T-cell (primary cell): ENCODE measurements around the gene CLSTN2. TPM values are rescaled to one million over a fixed set of nuclear protein-coding genes. Genes with fewer than 3 reads are reported as not detected.

Source experiments
- ATAC-seq, 4 experiments: fragments of 200-7000 bp in 3 of 4; fragments of 150-1000 bp in 1 of 4; cut with Tn5 transposase; replicated peaks in 1 of 4; 1 replicate in 3 of 4; 2 replicates in 1 of 4; pipeline ENCODE4 v1.10.0; 2021; ENCODE audit warnings: moderate library complexity in 3 of 4, mild to moderate bottlenecking in 2 of 4, moderate number of reproducible peaks in 1 of 4
- CTCF ChIA-PET, 2 donors: fragments of 300-600 bp; sonication (Branson Sonifier 250); formaldehyde crosslinking; loops; one replicate each; lab custom pipeline; 2022; ENCODE audit warnings: antibody characterized with exemption in 2 of 2; lab: Charles Lee
- POLR2A ChIA-PET, 2 donors: fragments of 300-600 bp; sonication (Branson Sonifier 250); formaldehyde crosslinking; loops; one replicate each; lab custom pipeline; 2022; ENCODE audit warnings: antibody characterized with exemption in 2 of 2; lab: Charles Lee
- DNase-seq, 35 experiments: peaks; one replicate each; pipeline versions ENCODE4 v3.0.0 to v3.0.0-alpha.2; 2013 to 2023
- H3K27ac ChIP-seq: one replicate; pipeline ENCODE4 v1.5.1; 2013; ENCODE audit warnings: low read length
- H3K27me3 ChIP-seq, 2 experiments: replicated peaks in 1 of 2; 1 replicate in 1 of 2; 2 replicates in 1 of 2; pipeline versions ENCODE4 v1.6.1 to v1.7.0; 2013; ENCODE audit warnings: low read length in 1 of 2, mixed read lengths in 1 of 2; ENCODE audit not compliant: control insufficient read depth in 2 of 2, insufficient read depth in 2 of 2; ENCODE audit errors: extremely low read depth in 1 of 2
- H3K36me3 ChIP-seq, 2 donors: 1 replicate in 1 of 2; 2 replicates in 1 of 2; pipeline versions ENCODE4 v1.6.1 to v1.7.0; 2013; ENCODE audit warnings: low read length in 1 of 2; ENCODE audit not compliant: control insufficient read depth in 2 of 2, insufficient read depth in 1 of 2; ENCODE audit errors: extremely low read depth in 1 of 2
- H3K4me1 ChIP-seq, 2 experiments: 1 replicate in 1 of 2; 2 replicates in 1 of 2; pipeline versions ENCODE4 v1.6.1 to v1.7.0; 2013; ENCODE audit warnings: low read length in 2 of 2, mixed read lengths in 1 of 2; ENCODE audit not compliant: insufficient read depth in 2 of 2, control insufficient read depth in 1 of 2; ENCODE audit errors: extremely low read depth in 1 of 2
- H3K4me3 ChIP-seq, 2 donors: 1 replicate in 1 of 2; 2 replicates in 1 of 2; pipeline versions ENCODE4 v1.5.1 to v1.7.0; 2013; ENCODE audit warnings: mild to moderate bottlenecking in 2 of 2, low read length in 1 of 2, moderate library complexity in 1 of 2; ENCODE audit not compliant: control insufficient read depth in 1 of 2; ENCODE audit errors: extremely low read depth in 1 of 2
- H3K9me3 ChIP-seq: 2 replicates; pipeline ENCODE4 v1.7.0; 2013
- H3K27ac Mint-ChIP-seq, 2 donors: one replicate each; pipeline ENCODE4 v1.8.0; 2020 to 2021; ENCODE audit warnings: mild to moderate bottlenecking in 2 of 2, mixed read lengths in 2 of 2
- H3K27me3 Mint-ChIP-seq, 2 donors: one replicate each; pipeline ENCODE4 v1.8.0; 2021 to 2022; ENCODE audit warnings: mixed read lengths in 2 of 2
- H3K36me3 Mint-ChIP-seq: one replicate; pipeline ENCODE4 v1.8.0; 2021; ENCODE audit warnings: mixed read lengths
- H3K4me1 Mint-ChIP-seq, 3 donors: one replicate each; pipeline ENCODE4 v1.8.0; 2020 to 2022; ENCODE audit warnings: mixed read lengths in 3 of 3, mild to moderate bottlenecking in 1 of 3
- H3K4me3 Mint-ChIP-seq, 3 donors: one replicate each; pipeline ENCODE4 v1.8.0; 2020 to 2022; ENCODE audit warnings: mild to moderate bottlenecking in 3 of 3, mixed read lengths in 3 of 3, moderate library complexity in 3 of 3
- H3K9me3 Mint-ChIP-seq, 3 donors: one replicate each; pipeline ENCODE4 v1.8.0; 2020 to 2022; ENCODE audit warnings: mixed read lengths in 3 of 3
- WGBS: methylation state at CpG from one replicate; pipeline ENCODE4 v1.1.5; 2013; ENCODE audit warnings: missing lambda C conversion rate; ENCODE audit not compliant: insufficient coverage; 5-methylcytosine and 5-hydroxymethylcytosine counted together
- total RNA-seq, 35 experiments: library from RNA in 6 of 35; stranded (reverse) in 6 of 35; fragments of 120-200 nt in 1 of 35; gene quantifications; one replicate each; pipeline versions ENCODE4 v1.2.1 to v1.2.4 and lab custom pipeline; 2013 to 2026

CLSTN2 gene
- total RNA-seq, 5 donors from 2014 or later (not counting 1 experiment from before 2014, with no cell fraction given): under 0.01 to 0.12 (median 0.03) TPM; not detected in 2

- DNase-seq (no peak), ATAC-seq (no peak)
- H3K4me3 ChIP-seq: no peak overlapping the region
- 57% methylated on average over 1 of the region's 2 CpGs for WGBS
- POLR2A ChIA-PET: no interaction called here
- H3K36me3 ChIP-seq: no peaks in the 10 kb centered on the region
- CTCF ChIA-PET: no interaction called here
- H3K4me1 Mint-ChIP-seq: no peaks in the 10 kb centered on the region
- peaks cover 6 to 26% of the 10 kb centered on the region in 2 donors for H3K27me3 Mint-ChIP-seq
- H3K4me1 ChIP-seq: no peaks in the 10 kb centered on the region
- peaks cover 0 to 5% of the 10 kb centered on the region in 2 experiments for H3K27me3 ChIP-seq
- H3K36me3 Mint-ChIP-seq: no peaks in the 10 kb centered on the region
- H3K27ac Mint-ChIP-seq: no peak overlapping the region
- no peaks in the 10 kb centered on the region for H3K9me3 Mint-ChIP-seq
- H3K4me3 Mint-ChIP-seq: no peak overlapping the region
- no peak overlapping the region for H3K27ac ChIP-seq
- H3K9me3 ChIP-seq: no peaks in the 10 kb centered on the region
These were observed 381.9 kb downstream of the CLSTN2 start for GRCh38 chr3:140316868-140317400.

GRCh38 chr3:140319739-140320138 lies 384.8 kb downstream of the CLSTN2 start:
- Histone ChIP-seq H3K27me3 (peaks cover 0 to 7% of the 10 kb centered on the region in 2 experiments), H3K4me1 (no peaks in the 10 kb centered on the region), H3K9me3 (no peaks in the 10 kb centered on the region), H3K4me3 (no peak overlapping the region), H3K27ac (no peak overlapping the region), H3K36me3 (no peaks in the 10 kb centered on the region)
- no peak overlapping the region for H3K4me3 Mint-ChIP-seq
- no peaks in the 10 kb centered on the region for H3K9me3 Mint-ChIP-seq
- no peaks in the 10 kb centered on the region for H3K36me3 Mint-ChIP-seq
- WGBS: 39% methylated on average over 2 of the region's 2 CpGs
- no peaks in the 10 kb centered on the region for H3K4me1 Mint-ChIP-seq
- CTCF ChIA-PET: no interaction called here
- DNase-seq (no peak), ATAC-seq (no peak)
- POLR2A ChIA-PET: no interaction called here
- peaks cover 6 to 26% of the 10 kb centered on the region in 2 donors for H3K27me3 Mint-ChIP-seq
- no peak overlapping the region for H3K27ac Mint-ChIP-seq

GRCh38 chr3:140323561-140323960 lies 388.6 kb downstream of the CLSTN2 start:
- no peaks in the 10 kb centered on the region for H3K36me3 ChIP-seq
- H3K4me1 ChIP-seq: no peaks in the 10 kb centered on the region
- no peaks in the 10 kb centered on the region for H3K4me1 Mint-ChIP-seq
- H3K9me3 Mint-ChIP-seq: no peaks in the 10 kb centered on the region
- no peak overlapping the region for H3K27ac ChIP-seq
- no peak overlapping the region for H3K4me3 Mint-ChIP-seq
- no peak for DNase-seq
- CTCF ChIA-PET: no interaction called here
- H3K27me3 ChIP-seq: peaks cover 0 to 7% of the 10 kb centered on the region in 2 experiments
- POLR2A ChIA-PET: no interaction called here
- H3K36me3 Mint-ChIP-seq: no peaks in the 10 kb centered on the region
- no peak for ATAC-seq
- H3K27me3 Mint-ChIP-seq: peaks cover 5 to 14% of the 10 kb centered on the region in 2 donors
- H3K4me3 ChIP-seq: no peak overlapping the region
- 100% methylated on average over 1 of the region's 1 CpG for WGBS
- H3K27ac Mint-ChIP-seq: no peak overlapping the region
- H3K9me3 ChIP-seq: no peaks in the 10 kb centered on the region

- no peaks in the 10 kb centered on the region for H3K4me1 Mint-ChIP-seq
- H3K4me3 Mint-ChIP-seq: no peak overlapping the region
- ChIA-PET POLR2A (no interaction called here), CTCF (no interaction called here)
- H3K36me3 ChIP-seq: no peaks in the 10 kb centered on the region
- peaks cover 0 to 1% of the 10 kb centered on the region in 2 donors for H3K27me3 Mint-ChIP-seq
- 47% methylated on average over 2 of the region's 2 CpGs for WGBS
- no peaks in the 10 kb centered on the region for H3K36me3 Mint-ChIP-seq
- no peaks in the 10 kb centered on the region for H3K9me3 Mint-ChIP-seq
- H3K4me3 ChIP-seq: no peak overlapping the region
- no peak overlapping the region for H3K27ac ChIP-seq
- ATAC-seq: no peak
- DNase-seq: no peak
- no peaks in the 10 kb centered on the region for H3K9me3 ChIP-seq
- H3K4me1 ChIP-seq: no peaks in the 10 kb centered on the region
- no peak overlapping the region for H3K27ac Mint-ChIP-seq
- H3K27me3 ChIP-seq: peaks cover 0 to 3% of the 10 kb centered on the region in 2 experiments
These were observed 397.1 kb downstream of the CLSTN2 start for GRCh38 chr3:140332131-140332530.

- no peaks in the 10 kb centered on the region for H3K36me3 Mint-ChIP-seq
- DNase-seq (no peak), ATAC-seq (no peak)
- CTCF ChIA-PET: no interaction called here
- POLR2A ChIA-PET: no interaction called here
- no peaks in the 10 kb centered on the region for H3K4me1 ChIP-seq
- no peaks in the 10 kb centered on the region for H3K9me3 Mint-ChIP-seq
- H3K27ac ChIP-seq: no peak overlapping the region
- H3K27ac Mint-ChIP-seq: no peak overlapping the region
- H3K4me3 ChIP-seq: no peak overlapping the region
- whole genome bisulfite sequencing: 100% methylated on average over 1 of the region's 5 CpGs
- peaks cover 0 to 3% of the 10 kb centered on the region in 2 experiments for H3K27me3 ChIP-seq
- no peak overlapping the region for H3K4me3 Mint-ChIP-seq
- no peaks in the 10 kb centered on the region for H3K9me3 ChIP-seq
- H3K27me3 Mint-ChIP-seq: peaks cover 0 to 1% of the 10 kb centered on the region in 2 donors
- no peaks in the 10 kb centered on the region for H3K36me3 ChIP-seq
- H3K4me1 Mint-ChIP-seq: no peaks in the 10 kb centered on the region
These were observed 399.3 kb downstream of the CLSTN2 start for GRCh38 chr3:140334132-140334929.

- peaks cover 0 to 1% of the 10 kb centered on the region in 2 donors for H3K27me3 Mint-ChIP-seq
- H3K27ac Mint-ChIP-seq: no peak overlapping the region
- no peak for DNase-seq
- no peak overlapping the region for H3K27ac ChIP-seq
- no peaks in the 10 kb centered on the region for H3K36me3 Mint-ChIP-seq
- ATAC-seq: no peak
- no peak overlapping the region for H3K4me3 ChIP-seq
- no peaks in the 10 kb centered on the region for H3K36me3 ChIP-seq
- no peaks in the 10 kb centered on the region for H3K4me1 Mint-ChIP-seq
- no peaks in the 10 kb centered on the region for H3K9me3 ChIP-seq
- H3K9me3 Mint-ChIP-seq: no peaks in the 10 kb centered on the region
- POLR2A ChIA-PET: no interaction called here
- H3K27me3 ChIP-seq: no peaks in the 10 kb centered on the region
- H3K4me1 ChIP-seq: no peaks in the 10 kb centered on the region
- 50% methylated on average over 1 of the region's 3 CpGs for WGBS
- no peak overlapping the region for H3K4me3 Mint-ChIP-seq
- CTCF ChIA-PET: interaction anchor here in 1 of 2 donors (0.6 kb wide), 1 partner anchor 1416 kb away, joined by 7 read pairs; no protein-coding TSS in a partner anchor
These were observed 401.5 kb downstream of the CLSTN2 start for GRCh38 chr3:140336465-140336864.
